Measurements from ENCODE around the gene TMEM273. TPM values are rescaled to one million over a fixed set of nuclear protein-coding genes. Genes with fewer than 3 reads are reported as not detected.

Gene TMEM273
- total RNA-seq, 1 experiment from 2014 or later = 0.09 TPM

GRCh38 chr10:49223205-49223604 is 35.0 kb upstream of the TMEM273 start:
- POLR2A ChIA-PET = no interaction called here
- Mint-ChIP-seq H3K4me1 (no peaks in the 10 kb centered on the region), H3K27me3 (ENCODE audit: low read depth) (no peaks in the 10 kb centered on the region; the same call in 1 of the 2 replicates), H3K9me3 (peaks cover 28% of the 10 kb centered on the region), H3K36me3 (no peaks in the 10 kb centered on the region), H3K27ac (no peak overlapping the region), H3K4me3 (no peak overlapping the region)
- no peak for DNase-seq (ENCODE audit: low spot score)
- no peak for ATAC-seq
- no peak for TF ChIP-seq FOXP4 (CRISPR knock-in tag; IDR thresholded peaks at IDR 0.05)
- no peak for TF ChIP-seq ZNF219 (CRISPR knock-in tag; IDR thresholded peaks at IDR 0.05; ENCODE audit: borderline replicate concordance)
- CTCF ChIA-PET = no interaction called here

DNA sequence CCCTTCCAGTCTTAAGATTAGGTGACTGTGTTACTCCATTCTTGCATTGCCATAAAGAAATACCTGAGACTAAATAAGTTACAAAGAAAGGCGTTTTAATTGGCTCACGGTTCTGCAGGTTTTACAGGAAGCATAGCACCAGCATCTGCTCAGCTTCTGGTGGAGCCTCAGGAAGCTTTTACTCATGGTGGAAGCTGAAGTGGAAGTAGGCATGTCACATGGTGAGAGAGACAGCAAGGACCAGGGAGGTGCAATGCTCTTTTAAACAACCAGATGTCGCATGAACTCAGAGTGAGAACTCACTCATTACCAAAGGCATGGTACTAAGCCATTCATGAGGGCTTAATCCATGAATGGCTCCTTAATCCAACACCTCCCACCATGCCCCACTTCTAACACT is 34.0 kb upstream of the TMEM273 start:
- no peaks in the 10 kb centered on the region for H3K36me3 Mint-ChIP-seq
- DNase-seq (ENCODE audit: low spot score) (no peak), ATAC-seq (no peak)
- POLR2A ChIA-PET = no interaction called here
- no peak overlapping the region for H3K27ac Mint-ChIP-seq
- peaks cover 28% of the 10 kb centered on the region for H3K9me3 Mint-ChIP-seq
- TF ChIP-seq ARID4B (CRISPR knock-in tag; IDR thresholded peaks at IDR 0.05; ENCODE audit: borderline replicate concordance) = no peak
- TF ChIP-seq OVOL2 (CRISPR knock-in tag; IDR thresholded peaks at IDR 0.05; ENCODE audit: borderline replicate concordance) = no peak
- no peak for TF ChIP-seq CREM (CRISPR knock-in tag; IDR thresholded peaks at IDR 0.05)
- no peak for TF ChIP-seq ZNF232 (CRISPR knock-in tag; IDR thresholded peaks at IDR 0.05)
- TF ChIP-seq ZNF138 (CRISPR knock-in tag; conservative IDR thresholded peaks at IDR 0.05) = no peak
- no peak for TF ChIP-seq ZNF317 (CRISPR knock-in tag; IDR thresholded peaks at IDR 0.05; ENCODE audit: borderline replicate concordance, low read depth)
- no peak for TF ChIP-seq MYBL2 (CRISPR knock-in tag; IDR thresholded peaks at IDR 0.05)
- TF ChIP-seq E2F4 (CRISPR knock-in tag; IDR thresholded peaks at IDR 0.05; ENCODE audit: borderline replicate concordance, low read depth) = no peak
- TF ChIP-seq RORB (CRISPR knock-in tag; IDR thresholded peaks at IDR 0.05) = no peak
- TF ChIP-seq AR (CRISPR knock-in tag; IDR thresholded peaks at IDR 0.05) = no peak
- TF ChIP-seq, protein P1, sequence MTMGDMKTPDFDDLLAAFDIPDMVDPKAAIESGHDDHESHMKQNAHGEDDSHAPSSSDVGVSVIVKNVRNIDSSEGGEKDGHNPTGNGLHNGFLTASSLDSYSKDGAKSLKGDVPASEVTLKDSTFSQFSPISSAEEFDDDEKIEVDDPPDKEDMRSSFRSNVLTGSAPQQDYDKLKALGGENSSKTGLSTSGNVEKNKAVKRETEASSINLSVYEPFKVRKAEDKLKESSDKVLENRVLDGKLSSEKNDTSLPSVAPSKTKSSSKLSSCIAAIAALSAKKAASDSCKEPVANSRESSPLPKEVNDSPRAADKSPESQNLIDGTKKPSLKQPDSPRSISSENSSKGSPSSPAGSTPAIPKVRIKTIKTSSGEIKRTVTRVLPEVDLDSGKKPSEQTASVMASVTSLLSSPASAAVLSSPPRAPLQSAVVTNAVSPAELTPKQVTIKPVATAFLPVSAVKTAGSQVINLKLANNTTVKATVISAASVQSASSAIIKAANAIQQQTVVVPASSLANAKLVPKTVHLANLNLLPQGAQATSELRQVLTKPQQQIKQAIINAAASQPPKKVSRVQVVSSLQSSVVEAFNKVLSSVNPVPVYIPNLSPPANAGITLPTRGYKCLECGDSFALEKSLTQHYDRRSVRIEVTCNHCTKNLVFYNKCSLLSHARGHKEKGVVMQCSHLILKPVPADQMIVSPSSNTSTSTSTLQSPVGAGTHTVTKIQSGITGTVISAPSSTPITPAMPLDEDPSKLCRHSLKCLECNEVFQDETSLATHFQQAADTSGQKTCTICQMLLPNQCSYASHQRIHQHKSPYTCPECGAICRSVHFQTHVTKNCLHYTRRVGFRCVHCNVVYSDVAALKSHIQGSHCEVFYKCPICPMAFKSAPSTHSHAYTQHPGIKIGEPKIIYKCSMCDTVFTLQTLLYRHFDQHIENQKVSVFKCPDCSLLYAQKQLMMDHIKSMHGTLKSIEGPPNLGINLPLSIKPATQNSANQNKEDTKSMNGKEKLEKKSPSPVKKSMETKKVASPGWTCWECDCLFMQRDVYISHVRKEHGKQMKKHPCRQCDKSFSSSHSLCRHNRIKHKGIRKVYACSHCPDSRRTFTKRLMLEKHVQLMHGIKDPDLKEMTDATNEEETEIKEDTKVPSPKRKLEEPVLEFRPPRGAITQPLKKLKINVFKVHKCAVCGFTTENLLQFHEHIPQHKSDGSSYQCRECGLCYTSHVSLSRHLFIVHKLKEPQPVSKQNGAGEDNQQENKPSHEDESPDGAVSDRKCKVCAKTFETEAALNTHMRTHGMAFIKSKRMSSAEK (CRISPR knock-in tag; IDR thresholded peaks at IDR 0.05; ENCODE audit: borderline replicate concordance) = no peak
- no peak for TF ChIP-seq ESRRA (CRISPR knock-in tag; IDR thresholded peaks at IDR 0.05; ENCODE audit: borderline replicate concordance)
- no peak for TF ChIP-seq JUN (CRISPR knock-in tag; IDR thresholded peaks at IDR 0.05)
- no peak for TF ChIP-seq TCF7 (CRISPR knock-in tag; IDR thresholded peaks at IDR 0.05; ENCODE audit: low read depth)
- no peaks in the 10 kb centered on the region; the same call in 1 of the 2 replicates for H3K27me3 Mint-ChIP-seq (ENCODE audit: low read depth)
- H3K4me1 Mint-ChIP-seq = no peaks in the 10 kb centered on the region; the same call in 1 of the 2 replicates
- CTCF ChIA-PET = no interaction called here
- H3K4me3 Mint-ChIP-seq = no peak overlapping the region
